Heart left ventricle (tissue), 13 donors: ENCODE data around the gene LARP4B.

Source experiments
- POLR2A ChIP-seq, 2 donors: fragments of 450-650 bp; IDR thresholded peaks; one replicate each; pipeline ENCODE4 v1.6.1; 2017; ENCODE audit warnings: antibody characterized with exemption in 2 of 2, mild to moderate bottlenecking in 2 of 2, moderate library complexity in 2 of 2
- TF ChIP-seq, protein P1 (sequence below), 12 donors: fragments of 200-600 bp; sonication (generic) in 4 of 12; IDR thresholded peaks; one replicate each; pipeline versions ENCODE4 v1.5.0 to v1.8.0; 2018 to 2022; ENCODE audit warnings: antibody characterized with exemption in 12 of 12, mild to moderate bottlenecking in 5 of 12
- donor health status: ischemic (EF 13 %, LVEDD 7.1; RV severe dilation, severe dysfunction).
- donor health status: DM: no; HTN: yes; CAD: no.
- donor health status: DM: no; HTN: no; CAD: no.
- donor health status: ischemic (EF 25% LVEDD 6.9; RV normal size, moderate dysfunction).
- donor health status: ischemic (EF 25% LVEDD 5.7; RV mildly dilated, moderate dysfunction).
- donor health status: ischemic (EF 35%, LVEDD 5.7; RV mildly dilated, moderate dysfunction).
- donor health status: nonischemic (EF 11% LVEDD 7.7; RV severe dilation, severe dysfunction).
- donor health status: DM: yes; HTN: yes; CAD: no.
- donor health status: PGD.
- donor health status: ischemic (EF 29% LVEDD 5.4; RV normal size, mild dysfunction).
- donor health status: nonischemic (EF 23%, LVEDD 6.1; RV moderate dilation, normal function).

- TF ChIP-seq, protein P1, sequence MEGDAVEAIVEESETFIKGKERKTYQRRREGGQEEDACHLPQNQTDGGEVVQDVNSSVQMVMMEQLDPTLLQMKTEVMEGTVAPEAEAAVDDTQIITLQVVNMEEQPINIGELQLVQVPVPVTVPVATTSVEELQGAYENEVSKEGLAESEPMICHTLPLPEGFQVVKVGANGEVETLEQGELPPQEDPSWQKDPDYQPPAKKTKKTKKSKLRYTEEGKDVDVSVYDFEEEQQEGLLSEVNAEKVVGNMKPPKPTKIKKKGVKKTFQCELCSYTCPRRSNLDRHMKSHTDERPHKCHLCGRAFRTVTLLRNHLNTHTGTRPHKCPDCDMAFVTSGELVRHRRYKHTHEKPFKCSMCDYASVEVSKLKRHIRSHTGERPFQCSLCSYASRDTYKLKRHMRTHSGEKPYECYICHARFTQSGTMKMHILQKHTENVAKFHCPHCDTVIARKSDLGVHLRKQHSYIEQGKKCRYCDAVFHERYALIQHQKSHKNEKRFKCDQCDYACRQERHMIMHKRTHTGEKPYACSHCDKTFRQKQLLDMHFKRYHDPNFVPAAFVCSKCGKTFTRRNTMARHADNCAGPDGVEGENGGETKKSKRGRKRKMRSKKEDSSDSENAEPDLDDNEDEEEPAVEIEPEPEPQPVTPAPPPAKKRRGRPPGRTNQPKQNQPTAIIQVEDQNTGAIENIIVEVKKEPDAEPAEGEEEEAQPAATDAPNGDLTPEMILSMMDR (IDR thresholded peaks at IDR 0.05) = no peak
- TF ChIP-seq POLR2A (IDR thresholded peaks at IDR 0.05) = no peak
These were observed 125.7 kb downstream of the LARP4B start for GRCh38 chr10:805620-806305.
